Lung (tissue), 12 donors: ENCODE measurements around the gene CLN6. TPM values are rescaled to one million over a fixed set of nuclear protein-coding genes. Genes with fewer than 3 reads are reported as not detected.
"Not testable (repeated sequence)": the region's sequence is repeated elsewhere in the genome, so short reads cannot be mapped to it uniquely, and the experiment has no call there.

Experiments
- ATAC-seq: fragments of 200-7000 bp; cut with Tn5 transposase; one replicate; pipeline ENCODE4 v1.9.1; 2020; ENCODE audit warnings: moderate number of reproducible peaks; ENCODE audit not compliant: insufficient read depth, low FRiP score
- DNase-seq, 3 donors: peaks; one replicate each; pipeline ENCODE4 v3.0.0-alpha.2; 2013 to 2017
- H3K27ac ChIP-seq, 2 donors: one replicate each; pipeline ENCODE4 v1.5.1; 2013; ENCODE audit warnings: mild to moderate bottlenecking in 2 of 2, moderate library complexity in 2 of 2, control low read depth in 1 of 2, inconsistent platforms in 1 of 2, low read depth in 1 of 2, low read length in 1 of 2
- H3K27me3 ChIP-seq, 3 donors: one replicate each; pipeline ENCODE4 v1.5.1; 2013; ENCODE audit warnings: low read length in 2 of 3; ENCODE audit not compliant: control insufficient read depth in 3 of 3, insufficient read depth in 3 of 3
- H3K36me3 ChIP-seq, 4 donors: one replicate each; pipeline ENCODE4 v1.5.1; 2013; ENCODE audit warnings: low read length in 4 of 4, mild to moderate bottlenecking in 1 of 4, moderate library complexity in 1 of 4; ENCODE audit not compliant: control insufficient read depth in 4 of 4, insufficient read depth in 4 of 4
- H3K4me1 ChIP-seq, 5 donors: one replicate each; pipeline ENCODE4 v1.5.1; 2013; ENCODE audit warnings: low read length in 5 of 5, mild to moderate bottlenecking in 2 of 5, moderate library complexity in 1 of 5; ENCODE audit not compliant: control insufficient read depth in 5 of 5, insufficient read depth in 5 of 5
- H3K4me3 ChIP-seq: one replicate; pipeline ENCODE4 v1.5.1; 2013; ENCODE audit warnings: mild to moderate bottlenecking, control low read depth, moderate library complexity
- H3K9ac ChIP-seq, 2 donors: one replicate each; pipeline ENCODE4 v1.5.1; 2013; ENCODE audit warnings: low read length in 2 of 2, control low read depth in 1 of 2; ENCODE audit not compliant: insufficient read depth in 1 of 2
- H3K9me3 ChIP-seq, 4 donors: one replicate each; pipeline ENCODE4 v1.5.1; 2013; ENCODE audit warnings: low read length in 3 of 4, mild to moderate bottlenecking in 1 of 4, moderate library complexity in 1 of 4; ENCODE audit not compliant: control insufficient read depth in 4 of 4, insufficient read depth in 3 of 4
- WGBS, 2 donors: extraction: QIAGEN DNeasy Blood & Tissue Kit; methylation state at CpG; one replicate each; pipeline ENCODE4 v1.1.7; 2013; 5-methylcytosine and 5-hydroxymethylcytosine counted together
- polyA plus RNA-seq, 2 donors: library from polyadenylated mRNA; stranded (reverse); fragments of 200-250 nt; gene quantifications; one replicate each; pipeline ENCODE4 v1.2.1, GENCODE V29; 2013
- total RNA-seq, 2 donors: library from RNA; depleted of rRNA in 1 of 2; stranded (reverse); fragments of >200 nt in 1 of 2; gene quantifications; one replicate each; pipeline ENCODE4 v1.2.1, GENCODE V29; 2014 to 2021
- TF ChIP-seq, protein P1 (sequence below): IDR thresholded peaks from 2 replicates; pipeline ENCODE4 v1.5.1; 2012; ENCODE audit warnings: mild to moderate bottlenecking; ENCODE audit errors: control extremely low read depth, extremely low read depth
- donor health status: control.
- donor health status: control.
- donor health status: Bipolar disorder and iron deficiency.
- donor health status: healthy.
- donor health status: DM: yes; HTN: yes; CAD: no.

CLN6 gene
- total and polyA plus RNA-seq, 4 donors: 13.9 to 48.9 (median 42.2) TPM

DNA sequence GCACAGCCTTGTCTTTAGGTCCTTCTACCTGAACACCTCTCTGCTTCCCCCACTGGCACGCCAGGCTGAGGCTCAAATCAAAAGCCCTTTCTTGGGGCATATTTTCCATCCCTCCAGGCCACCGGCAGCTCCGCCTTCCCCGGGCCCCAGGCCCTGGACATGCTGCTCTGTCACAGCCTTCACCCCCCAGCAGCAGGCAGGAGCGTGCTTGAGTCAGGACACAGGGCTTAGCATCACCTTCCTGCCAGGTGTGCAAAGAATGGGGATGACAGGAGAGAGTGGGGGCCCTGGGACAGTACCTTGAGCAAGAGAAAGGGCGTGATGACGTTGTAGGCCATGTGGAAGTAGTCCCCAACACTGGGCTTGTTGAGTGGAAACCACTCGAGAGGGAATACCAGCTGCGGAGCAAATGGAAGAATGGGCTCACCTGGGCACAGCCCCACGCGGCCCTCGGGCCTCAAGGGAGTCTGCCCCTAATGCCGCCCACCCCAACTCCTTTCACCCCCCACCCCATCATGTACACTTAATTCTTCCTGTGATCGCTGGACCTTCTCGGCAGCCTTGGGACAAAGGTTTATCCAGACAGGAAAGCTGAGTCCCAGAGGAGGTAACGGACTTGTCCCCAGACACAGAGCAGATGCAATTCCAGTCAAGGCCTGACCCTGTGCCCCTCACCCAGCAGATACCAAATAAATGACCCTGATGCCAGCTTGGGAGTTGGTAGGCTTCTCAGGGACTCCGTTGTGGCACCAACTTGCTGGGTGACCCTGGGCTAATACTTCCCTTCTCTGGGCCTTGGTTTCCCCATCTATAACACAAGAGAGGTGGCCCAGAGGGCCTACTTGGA lies 15.3 kb downstream of the CLN6 start:
- DNase-seq (no peak), ATAC-seq (no peak)
- Histone ChIP-seq H3K4me1 (peaks cover 0 to 6% (median 2%) of the 10 kb centered on the region in 5 donors), H3K27me3 (no peaks in the 10 kb centered on the region), H3K27ac (no peak overlapping the region), H3K9me3 (no peaks in the 10 kb centered on the region), H3K4me3 (no peak overlapping the region), H3K36me3 (peaks cover 0 to 8% (median 5%) of the 10 kb centered on the region in 4 donors), H3K9ac (no peak overlapping the region)
- 96 to 97% methylated on average over 17 of the region's 17 CpGs for WGBS, 2 donors
- TF ChIP-seq, protein P1, sequence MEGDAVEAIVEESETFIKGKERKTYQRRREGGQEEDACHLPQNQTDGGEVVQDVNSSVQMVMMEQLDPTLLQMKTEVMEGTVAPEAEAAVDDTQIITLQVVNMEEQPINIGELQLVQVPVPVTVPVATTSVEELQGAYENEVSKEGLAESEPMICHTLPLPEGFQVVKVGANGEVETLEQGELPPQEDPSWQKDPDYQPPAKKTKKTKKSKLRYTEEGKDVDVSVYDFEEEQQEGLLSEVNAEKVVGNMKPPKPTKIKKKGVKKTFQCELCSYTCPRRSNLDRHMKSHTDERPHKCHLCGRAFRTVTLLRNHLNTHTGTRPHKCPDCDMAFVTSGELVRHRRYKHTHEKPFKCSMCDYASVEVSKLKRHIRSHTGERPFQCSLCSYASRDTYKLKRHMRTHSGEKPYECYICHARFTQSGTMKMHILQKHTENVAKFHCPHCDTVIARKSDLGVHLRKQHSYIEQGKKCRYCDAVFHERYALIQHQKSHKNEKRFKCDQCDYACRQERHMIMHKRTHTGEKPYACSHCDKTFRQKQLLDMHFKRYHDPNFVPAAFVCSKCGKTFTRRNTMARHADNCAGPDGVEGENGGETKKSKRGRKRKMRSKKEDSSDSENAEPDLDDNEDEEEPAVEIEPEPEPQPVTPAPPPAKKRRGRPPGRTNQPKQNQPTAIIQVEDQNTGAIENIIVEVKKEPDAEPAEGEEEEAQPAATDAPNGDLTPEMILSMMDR: no peak

- not testable (repeated sequence) for H3K4me1 ChIP-seq, H3K9ac ChIP-seq, H3K27me3 ChIP-seq, H3K4me3 ChIP-seq, H3K27ac ChIP-seq, H3K9me3 ChIP-seq, H3K36me3 ChIP-seq, DNase-seq, ATAC-seq
- 96 to 99% methylated on average over 6 of the region's 6 CpGs for WGBS, 2 donors
These were observed 16.1 kb downstream of the CLN6 start for GRCh38 chr15:68213491-68213845.

DNA sequence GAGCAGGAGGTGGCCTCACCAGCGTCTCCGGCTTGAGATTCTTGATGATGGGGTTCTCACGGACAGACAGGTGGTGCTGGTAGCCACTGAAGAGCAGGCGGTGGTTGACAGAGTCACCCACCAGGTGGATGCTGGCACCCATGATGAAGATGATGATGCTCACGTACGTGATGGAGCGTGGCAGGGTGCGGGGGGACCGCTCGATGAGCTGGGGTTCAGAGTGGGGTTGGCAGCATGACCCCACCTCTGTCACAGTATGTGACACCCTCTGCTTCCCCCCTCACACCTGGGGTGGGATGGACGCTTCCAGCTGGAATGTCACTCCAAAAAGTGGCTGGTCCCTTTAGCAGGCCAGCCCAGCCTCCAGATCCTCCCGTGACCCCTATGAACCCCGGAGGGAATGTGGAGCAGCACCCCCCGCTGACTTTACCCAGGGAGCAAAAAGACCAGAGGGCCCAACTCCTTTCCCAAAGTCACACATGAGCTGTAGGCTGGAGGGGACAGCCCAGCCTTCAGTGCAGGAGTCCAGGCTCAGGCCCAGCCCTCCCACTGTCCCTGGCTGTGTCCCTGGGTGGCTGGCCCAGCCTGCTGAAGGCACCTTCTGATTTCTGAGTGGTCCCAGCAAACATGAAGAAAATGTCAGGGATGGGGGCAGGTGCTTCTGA lies 17.7 kb downstream of the CLN6 start:
- Histone ChIP-seq H3K27me3 (no peaks in the 10 kb centered on the region), H3K4me3 (no peak overlapping the region), H3K9me3 (no peaks in the 10 kb centered on the region), H3K9ac (no peak overlapping the region), H3K36me3 (peaks cover 0 to 11% (median 3%) of the 10 kb centered on the region in 4 donors), H3K4me1 (peaks cover 0 to 14% (median 5%) of the 10 kb centered on the region in 5 donors), H3K27ac (no peak overlapping the region)
- DNase-seq (no peak), ATAC-seq (no peak)
- TF ChIP-seq, protein P1: no peak
- 96% methylated on average over 14 of the region's 14 CpGs for whole genome bisulfite sequencing, 2 donors
